ENCODE data around the gene PYGO2.
"Not testable (repeated sequence)": the region's sequence is repeated elsewhere in the genome, so short reads cannot be mapped to it uniquely, and the experiment has no call there.

PYGO2 gene

DNA sequence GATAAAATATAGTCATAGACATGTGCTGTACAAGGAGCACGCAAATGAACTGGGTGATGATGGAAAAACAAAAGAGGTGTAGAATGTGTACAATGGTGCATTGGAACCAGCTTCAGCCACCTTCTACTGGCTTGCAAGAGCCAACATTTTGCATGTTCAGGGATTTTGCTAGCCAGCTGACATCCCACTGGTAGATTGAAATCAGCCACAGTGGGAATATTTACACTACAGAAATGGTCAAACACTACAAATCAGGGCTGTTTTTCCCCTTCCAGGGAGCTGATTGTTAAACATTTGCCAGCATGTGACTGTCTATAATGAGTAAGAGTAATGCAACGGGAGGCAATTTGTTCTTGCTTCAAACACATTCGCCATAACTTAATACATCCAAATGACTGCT is 48.3 kb downstream of the PYGO2 start:
- no peak for DNase-seq (ENCODE audit: low read depth)
- no peak overlapping the region for H3K4me3 ChIP-seq (ENCODE audit: low read depth, low read length)
- TF ChIP-seq, protein P1, sequence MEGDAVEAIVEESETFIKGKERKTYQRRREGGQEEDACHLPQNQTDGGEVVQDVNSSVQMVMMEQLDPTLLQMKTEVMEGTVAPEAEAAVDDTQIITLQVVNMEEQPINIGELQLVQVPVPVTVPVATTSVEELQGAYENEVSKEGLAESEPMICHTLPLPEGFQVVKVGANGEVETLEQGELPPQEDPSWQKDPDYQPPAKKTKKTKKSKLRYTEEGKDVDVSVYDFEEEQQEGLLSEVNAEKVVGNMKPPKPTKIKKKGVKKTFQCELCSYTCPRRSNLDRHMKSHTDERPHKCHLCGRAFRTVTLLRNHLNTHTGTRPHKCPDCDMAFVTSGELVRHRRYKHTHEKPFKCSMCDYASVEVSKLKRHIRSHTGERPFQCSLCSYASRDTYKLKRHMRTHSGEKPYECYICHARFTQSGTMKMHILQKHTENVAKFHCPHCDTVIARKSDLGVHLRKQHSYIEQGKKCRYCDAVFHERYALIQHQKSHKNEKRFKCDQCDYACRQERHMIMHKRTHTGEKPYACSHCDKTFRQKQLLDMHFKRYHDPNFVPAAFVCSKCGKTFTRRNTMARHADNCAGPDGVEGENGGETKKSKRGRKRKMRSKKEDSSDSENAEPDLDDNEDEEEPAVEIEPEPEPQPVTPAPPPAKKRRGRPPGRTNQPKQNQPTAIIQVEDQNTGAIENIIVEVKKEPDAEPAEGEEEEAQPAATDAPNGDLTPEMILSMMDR (IDR thresholded peaks at IDR 0.05; ENCODE audit: low read depth, low read length, missing control alignments): no peak

DNA sequence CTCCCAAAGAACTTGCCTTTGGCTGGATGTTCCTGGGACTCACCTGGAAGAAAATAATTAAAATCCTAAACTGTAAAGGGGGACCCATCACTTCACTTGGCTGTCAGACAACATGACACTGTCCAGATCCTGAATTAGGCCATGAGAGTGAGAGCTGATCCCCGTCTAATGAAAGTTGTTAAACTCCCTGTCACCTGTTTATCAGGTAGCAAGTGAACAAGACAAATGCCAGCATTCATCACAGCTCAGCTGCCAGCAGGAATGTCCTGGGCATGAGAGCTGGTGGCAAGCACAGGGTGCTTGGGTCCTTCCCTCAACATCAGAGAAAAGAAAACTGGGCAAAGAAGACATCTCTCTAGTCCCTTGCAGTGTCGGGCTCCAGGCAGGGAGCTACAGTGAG is 48.8 kb downstream of the PYGO2 start:
- H3K4me3 ChIP-seq (ENCODE audit: low read depth, low read length): no peak overlapping the region
- TF ChIP-seq, protein P1 (IDR thresholded peaks at IDR 0.05; ENCODE audit: low read depth, low read length, missing control alignments): no peak
- no peak for DNase-seq (ENCODE audit: low read depth)

DNA sequence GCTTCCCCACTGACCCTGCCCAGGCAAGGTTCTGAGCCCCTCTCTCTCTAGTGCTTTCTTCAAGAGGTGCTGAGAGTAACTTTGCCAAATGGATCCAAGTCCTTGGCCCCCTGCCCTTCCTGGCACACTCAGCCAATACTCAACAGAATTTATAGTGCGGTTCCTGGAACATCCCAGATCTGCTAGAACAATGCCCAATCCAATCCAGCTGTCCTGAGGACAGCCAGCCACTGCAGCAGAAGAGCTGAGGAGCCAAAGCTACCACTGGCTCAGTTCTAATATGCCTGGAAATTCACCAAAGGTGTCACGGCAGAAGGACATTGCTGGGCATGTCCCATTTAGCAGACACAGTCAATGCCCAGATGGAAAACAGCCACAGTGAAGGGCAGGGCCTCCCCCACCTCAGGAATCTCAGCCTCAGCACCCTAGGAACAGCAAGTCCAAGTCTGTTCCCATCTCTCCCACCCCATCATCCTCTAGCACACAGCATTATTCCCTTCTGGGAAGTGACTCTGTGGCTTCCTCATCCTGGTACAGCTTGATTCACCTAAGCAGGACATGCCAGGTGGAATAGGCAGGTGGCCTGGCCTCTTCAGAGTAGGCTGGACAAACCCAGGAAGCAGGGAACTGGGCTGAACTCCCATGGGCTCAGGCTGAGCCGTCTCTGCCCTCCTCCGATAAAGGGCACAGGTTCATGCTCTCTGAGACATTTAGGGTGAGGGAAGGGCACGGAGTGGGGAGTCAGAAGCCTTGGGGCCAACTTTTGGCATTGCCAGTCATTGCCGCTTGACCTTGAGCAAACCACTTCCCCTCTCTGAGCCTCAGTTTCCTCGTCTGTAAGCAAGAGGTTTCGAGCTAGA is 49.7 kb downstream of the PYGO2 start:
- H3K4me3 ChIP-seq (ENCODE audit: low read depth, low read length): no peak overlapping the region
- no peak for DNase-seq (ENCODE audit: low read depth)
- TF ChIP-seq, protein P1 (IDR thresholded peaks at IDR 0.05; ENCODE audit: low read depth, low read length, missing control alignments): no peak

DNA sequence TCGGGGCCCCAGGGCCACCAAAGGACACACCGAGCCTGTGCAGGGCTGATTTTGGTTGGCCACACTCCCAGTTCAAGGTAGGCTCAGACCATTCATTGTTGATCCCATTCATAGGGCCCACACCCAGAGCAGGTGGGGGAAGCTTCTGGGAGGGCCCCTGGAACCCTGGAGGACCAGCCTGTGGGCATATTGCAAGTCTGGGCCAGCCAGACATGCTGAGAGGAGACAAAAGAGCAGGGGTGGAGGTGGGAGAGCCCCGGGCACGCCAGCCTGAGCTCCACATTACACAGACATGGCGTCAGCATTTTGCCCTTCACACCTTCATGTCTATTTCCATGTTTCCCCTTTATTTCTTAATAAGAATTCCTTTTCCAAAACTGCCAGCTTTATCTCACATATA is 50.7 kb downstream of the PYGO2 start:
- H3K4me3 ChIP-seq (ENCODE audit: low read depth, low read length): no peak overlapping the region
- no peak for DNase-seq (ENCODE audit: low read depth)
- TF ChIP-seq, protein P1 (IDR thresholded peaks at IDR 0.05; ENCODE audit: low read depth, low read length, missing control alignments): no peak

DNA sequence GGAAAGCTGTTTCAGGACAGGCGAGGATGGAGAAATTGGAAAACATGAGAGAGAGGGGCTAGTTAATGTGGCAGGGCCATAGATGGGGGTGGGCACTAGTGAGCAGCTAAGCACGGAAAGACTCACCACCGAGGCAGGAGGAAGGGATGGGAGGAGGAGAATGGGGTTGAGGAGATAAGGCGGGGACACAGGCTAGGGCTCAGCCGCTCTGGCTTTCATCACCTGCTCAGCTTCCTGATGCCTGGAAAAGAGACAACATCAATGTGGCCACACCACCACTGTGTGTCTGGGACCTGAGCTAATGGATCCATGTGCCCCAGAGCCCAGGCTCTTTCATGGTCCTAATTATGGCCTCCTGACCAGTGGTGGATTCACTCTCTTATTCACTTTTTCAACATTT is 52.6 kb downstream of the PYGO2 start:
- TF ChIP-seq, protein P1 (IDR thresholded peaks at IDR 0.05; ENCODE audit: low read depth, low read length, missing control alignments): no peak
- DNase-seq (ENCODE audit: low read depth): no peak
- H3K4me3 ChIP-seq (ENCODE audit: low read depth, low read length): no peak overlapping the region

DNA sequence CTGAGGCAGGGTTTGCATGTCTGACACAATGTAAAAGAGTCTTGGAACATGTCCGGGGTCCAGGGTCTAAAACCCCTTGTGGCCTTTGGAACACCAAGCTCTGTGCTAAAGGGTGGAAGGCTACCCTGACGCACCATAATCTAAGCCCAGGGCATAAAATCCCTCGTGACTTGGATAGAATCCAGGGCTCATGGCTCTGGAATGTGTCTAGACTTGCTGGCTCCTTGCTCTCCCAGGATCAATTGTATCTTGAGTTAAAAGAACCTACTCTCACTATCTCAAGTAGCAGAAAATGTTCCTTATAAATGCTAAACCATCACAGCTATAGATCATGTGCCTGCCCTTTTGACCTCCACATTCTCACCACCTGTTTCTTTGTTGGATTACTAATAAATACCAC is 53.5 kb downstream of the PYGO2 start:
- H3K4me3 ChIP-seq (ENCODE audit: low read depth, low read length); DNase-seq (ENCODE audit: low read depth): not testable (repeated sequence)

All from GM12864 (cell line).